ENCODE data around the gene DDX10.

- no peak for TF ChIP-seq CTCF (optimal IDR thresholded peaks at IDR 0.05 in 1 of 3, IDR thresholded peaks at IDR 0.05 in 1 of 3, conservative IDR thresholded peaks at IDR 0.05 in 1 of 3; ENCODE audit: extremely low read depth in 1 of 3, insufficient read depth in 2 of 3, low read length in 3 of 3)
- no peak for TF ChIP-seq EZH2 (IDR thresholded peaks at IDR 0.05; ENCODE audit: low read length)
Observed at GRCh38 chr11:108817976-108818375, 153.1 kb downstream of the DDX10 start.
